Stomach (tissue), 19 donors: Measurements from ENCODE around the gene IL1R2. TPM values are rescaled to one million over a fixed set of nuclear protein-coding genes. Genes with fewer than 3 reads are reported as not detected.

Experiments used
- DNase-seq, 2 donors: peaks; one replicate each; pipeline versions ENCODE4 v3.0.0 to v3.0.0-alpha.2; 2013 to 2019
- H3K27ac ChIP-seq, 5 donors: fragments of 200-600 bp in 4 of 5; sonication (generic) in 4 of 5; one replicate each; pipeline ENCODE4 v1.5.1; 2013 to 2019; ENCODE audit warnings: mild to moderate bottlenecking in 1 of 5, moderate library complexity in 1 of 5
- H3K27me3 ChIP-seq, 3 donors: fragments of 200-600 bp; sonication (generic); one replicate each; pipeline ENCODE4 v1.5.1; 2017 to 2019; ENCODE audit warnings: mixed run types in 1 of 3
- H3K36me3 ChIP-seq, 4 donors: fragments of 200-600 bp; sonication (generic); 1 replicate in 3 of 4; 2 replicates in 1 of 4; pipeline ENCODE4 v1.5.1; 2016 to 2019
- H3K4me1 ChIP-seq, 4 donors: fragments of 200-600 bp; sonication (generic); one replicate each; pipeline ENCODE4 v1.5.1; 2016 to 2019
- H3K4me3 ChIP-seq, 4 donors: fragments of 200-600 bp; sonication (generic) in 3 of 4; one replicate each; pipeline ENCODE4 v1.5.1; 2016 to 2019; ENCODE audit warnings: mild to moderate bottlenecking in 1 of 4
- H3K9me3 ChIP-seq, 4 donors: fragments of 200-600 bp; sonication (generic); one replicate each; pipeline ENCODE4 v1.5.1; 2016 to 2019
- CTCF ChIP-seq, 7 experiments: fragments of 450-650 bp in 4 of 7; fragments of 200-600 bp in 3 of 7; sonication (generic) in 3 of 7; IDR thresholded peaks; one replicate each; pipeline ENCODE4 v1.5.1; 2016 to 2019; ENCODE audit warnings: antibody characterized with exemption in 7 of 7, control low read depth in 2 of 7, mild to moderate bottlenecking in 1 of 7
- EP300 ChIP-seq: sonication (generic); formaldehyde crosslinking; IDR thresholded peaks from one replicate; pipeline ENCODE4 v1.6.1; 2017; ENCODE audit warnings: antibody characterized with exemption
- POLR2A ChIP-seq, 4 donors: fragments of 450-650 bp; IDR thresholded peaks; one replicate each; pipeline ENCODE4 v1.6.1; 2016; ENCODE audit warnings: antibody characterized with exemption in 4 of 4, control low read depth in 2 of 4, mild to moderate bottlenecking in 1 of 4, moderate library complexity in 1 of 4
- POLR2AphosphoS5 ChIP-seq, 3 donors: sonication (generic); formaldehyde crosslinking; IDR thresholded peaks; one replicate each; pipeline ENCODE4 v1.6.1; 2016; ENCODE audit warnings: antibody characterized with exemption in 3 of 3
- WGBS, 5 donors: extraction: QIAGEN DNeasy Blood & Tissue Kit in 3 of 5; methylation state at CpG; one replicate each; pipeline versions ENCODE4 v1.1.5 to v1.1.7; 2013 to 2018; 5-methylcytosine and 5-hydroxymethylcytosine counted together
- intact Hi-C: fragments of 100-400 bp; cut with DNase I; formaldehyde crosslinking; loops from one replicate; pipeline ENCODE4 v1.15.1; 2023; ENCODE audit warnings: low total_unique reads
- long read RNA-seq, 10 donors: transcript quantifications; one replicate each; lab custom pipeline, GENCODE V29; 2026
- polyA plus RNA-seq, 3 donors: library from polyadenylated mRNA; stranded (reverse); fragments of 200-250 nt; gene quantifications; one replicate each; pipeline ENCODE4 v1.2.3, GENCODE V29; 2013
- total RNA-seq, 5 donors: library from RNA; depleted of rRNA; stranded (reverse); fragments of >200 nt; gene quantifications; one replicate each; pipeline versions ENCODE4 v1.1.0 to v1.2.3, GENCODE V29; 2014 to 2016
- donor health status: healthy with polysubstance abuse.
- donor health status: Bipolar disorder and iron deficiency.
- donor health status: healthy.

Gene IL1R2
- 10 to 100 TPM in 4 of 5 donors, 1 to 10 TPM in 1; 2.3 to 99.6 (median 30.7) TPM for total RNA-seq
- polyA plus RNA-seq = 100 to 1,000 TPM in 1 of 3 donors, 10 to 100 TPM in 2; 11.9 to 111 (median 18.9) TPM
- long read RNA-seq, donor 1 = 0 reads
- long read RNA-seq, donor 2, partial matches to known transcripts = 0 of 1 reads
- long read RNA-seq, donor 2, other reads (novel, unspliced or antisense) = 0 of 1 reads
- long read RNA-seq, donor 3 = 0 reads
- long read RNA-seq, donor 4, partial matches to known transcripts = 0 of 1 reads
- long read RNA-seq, donor 4, other reads (novel, unspliced or antisense) = 0 of 1 reads
- long read RNA-seq, donor 5 = 0 reads
- long read RNA-seq, donor 6 = 0 reads
- long read RNA-seq, donor 7, partial matches to known transcripts = 0 of 6 reads
- long read RNA-seq, donor 7, other reads (novel, unspliced or antisense) = 0 of 6 reads
- long read RNA-seq, donor 8 = 0 reads
- long read RNA-seq, donor 9 = 0 reads
- long read RNA-seq, donor 10 = 0 reads

- WGBS, 5 donors = 55 to 75% (median 64%) methylated on average over 8 of the region's 8 CpGs
These were observed at the start of gene IL1R2 for GRCh38 chr2:101991721-101992145. TSS of gene IL1R2 (plus strand) at chr2:101991960. CDS start at chr2:102008576, 16,616 bp downstream.

GRCh38 chr2:101942851-101943250 is 48.9 kb upstream of the IL1R2 start:
- H3K4me1 ChIP-seq = no peaks in the 10 kb centered on the region
- WGBS, 5 donors = 60 to 84% (median 78%) methylated on average over 3 of the region's 3 CpGs
- no peaks in the 10 kb centered on the region for H3K27me3 ChIP-seq
- H3K4me3 ChIP-seq = no peak overlapping the region
- H3K9me3 ChIP-seq = no peaks in the 10 kb centered on the region
- intact Hi-C loops = no loop called here
- H3K27ac ChIP-seq = no peak overlapping the region
- no peak for DNase-seq
- H3K36me3 ChIP-seq = no peaks in the 10 kb centered on the region
- TF ChIP-seq EP300 (no peak), POLR2A (IDR thresholded peaks at IDR 0.05) (no peak), POLR2AphosphoS5 (IDR thresholded peaks at IDR 0.05) (no peak), CTCF (IDR thresholded peaks at IDR 0.05) (no peak)

More at GRCh38 chr2:101991721-101992145, at the start of gene IL1R2:
- Histone ChIP-seq H3K9me3 (no peaks in the 10 kb centered on the region), H3K4me1 (peaks cover 0 to 29% (median 6%) of the 10 kb centered on the region in 4 donors), H3K36me3 (no peaks in the 10 kb centered on the region), H3K27me3 (no peaks in the 10 kb centered on the region), H3K27ac (peak within 1 kb of the TSS in 3 of 5 donors; percentile 29 to 64 (median 62)), H3K4me3 (peak within 1 kb of the TSS in 3 of 4 donors; percentile 5 to 34 (median 24))
- intact Hi-C loops = no loop called here
- TF ChIP-seq CTCF (IDR thresholded peaks at IDR 0.05) = no peak
- TF ChIP-seq POLR2AphosphoS5 (IDR thresholded peaks at IDR 0.05) = peak in 1 of 3 donors; percentile 16
- DNase-seq = peak; percentile 45 to 49

- Histone ChIP-seq H3K27ac (no peak overlapping the region), H3K36me3 (no peaks in the 10 kb centered on the region), H3K9me3 (peaks cover 0 to 4% (median 0%) of the 10 kb centered on the region in 4 donors), H3K27me3 (no peaks in the 10 kb centered on the region), H3K4me3 (no peak overlapping the region), H3K4me1 (no peaks in the 10 kb centered on the region)
- DNase-seq = no peak
- 70 to 81% (median 80%) methylated on average over 3 of the region's 3 CpGs for WGBS, 5 donors
- TF ChIP-seq CTCF (IDR thresholded peaks at IDR 0.05) (no peak), POLR2A (IDR thresholded peaks at IDR 0.05) (no peak), POLR2AphosphoS5 (IDR thresholded peaks at IDR 0.05) (no peak), EP300 (no peak)
- intact Hi-C loops = no loop called here
These were observed 45.3 kb upstream of the IL1R2 start for GRCh38 chr2:101946372-101947039.

- no peaks in the 10 kb centered on the region for H3K4me1 ChIP-seq
- H3K36me3 ChIP-seq = no peaks in the 10 kb centered on the region
- intact Hi-C loops = no loop called here
- H3K27ac ChIP-seq = no peak overlapping the region
- H3K4me3 ChIP-seq = no peak overlapping the region
- peaks cover 0 to 4% (median 0%) of the 10 kb centered on the region in 4 donors for H3K9me3 ChIP-seq
- DNase-seq = no peak
- WGBS, 5 donors = 82 to 96% (median 85%) methylated on average over 3 of the region's 3 CpGs
- TF ChIP-seq POLR2A (IDR thresholded peaks at IDR 0.05) (no peak), EP300 (no peak), POLR2AphosphoS5 (IDR thresholded peaks at IDR 0.05) (no peak), CTCF (IDR thresholded peaks at IDR 0.05) (no peak)
- H3K27me3 ChIP-seq = no peaks in the 10 kb centered on the region
These were observed 44.4 kb upstream of the IL1R2 start for GRCh38 chr2:101947374-101947773.
